HUES48 (cell line): ENCODE data around the gene GFRA4.

ENCODE experiments used
- H3K27ac ChIP-seq: one replicate; pipeline ENCODE4 v1.7.0; 2013; ENCODE audit warnings: low read depth, low read length, inconsistent platforms
- H3K27me3 ChIP-seq: 2 replicates; pipeline ENCODE4 v1.6.1; 2013; ENCODE audit warnings: mild to moderate bottlenecking, low read length; ENCODE audit not compliant: control insufficient read depth, insufficient read depth
- H3K36me3 ChIP-seq: 2 replicates; pipeline ENCODE4 v1.6.1; 2013; ENCODE audit warnings: low read length; ENCODE audit not compliant: control insufficient read depth, insufficient read depth
- H3K4me1 ChIP-seq: 2 replicates; pipeline ENCODE4 v1.6.1; 2013; ENCODE audit warnings: mild to moderate bottlenecking, low read length; ENCODE audit not compliant: control insufficient read depth, insufficient read depth
- H3K4me3 ChIP-seq: 2 replicates; pipeline ENCODE4 v1.5.1; 2013; ENCODE audit warnings: mild to moderate bottlenecking, low read depth, low read length
- H3K9ac ChIP-seq: 2 replicates; pipeline ENCODE4 v1.6.1; 2013; ENCODE audit warnings: mild to moderate bottlenecking, low read depth, low read length, moderate library complexity
- H3K9me3 ChIP-seq: 2 replicates; pipeline ENCODE4 v1.6.1; 2013; ENCODE audit warnings: low read length; ENCODE audit not compliant: control insufficient read depth, insufficient read depth

GFRA4 gene

DNA sequence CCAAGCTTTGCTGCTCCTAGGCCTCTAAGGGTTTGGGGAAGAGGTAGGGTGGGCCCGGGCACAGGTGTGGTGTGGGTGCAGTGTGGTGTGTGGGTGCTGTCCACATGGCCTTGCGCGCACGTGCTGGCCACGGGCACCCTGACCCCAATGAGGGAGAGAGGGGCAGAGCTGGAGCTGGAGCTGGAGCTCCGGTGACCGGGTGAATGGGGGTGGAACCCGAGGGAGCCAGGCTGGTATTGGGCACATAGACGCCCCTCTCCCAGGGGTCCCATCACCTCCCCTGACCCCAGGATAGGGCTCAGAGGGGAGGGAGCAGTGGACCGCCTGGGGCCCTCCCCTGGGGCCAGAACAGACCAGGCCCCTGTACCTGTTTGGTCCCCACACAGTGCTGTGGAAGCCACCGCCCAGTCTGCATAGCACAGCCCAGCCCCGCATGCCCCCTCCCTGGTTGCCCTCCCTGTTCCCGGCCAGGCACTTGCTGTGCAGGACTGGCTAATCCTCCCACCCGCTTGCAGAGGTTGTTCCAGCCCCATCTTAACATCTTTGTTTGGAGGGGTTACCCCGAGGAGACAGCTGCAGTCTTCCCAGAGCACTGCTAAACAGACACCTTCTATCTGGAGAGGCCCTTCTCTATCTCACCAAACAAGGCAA lies 17.6 kb upstream of the GFRA4 start:
- peaks cover 21% of the 10 kb centered on the region for H3K27me3 ChIP-seq

DNA sequence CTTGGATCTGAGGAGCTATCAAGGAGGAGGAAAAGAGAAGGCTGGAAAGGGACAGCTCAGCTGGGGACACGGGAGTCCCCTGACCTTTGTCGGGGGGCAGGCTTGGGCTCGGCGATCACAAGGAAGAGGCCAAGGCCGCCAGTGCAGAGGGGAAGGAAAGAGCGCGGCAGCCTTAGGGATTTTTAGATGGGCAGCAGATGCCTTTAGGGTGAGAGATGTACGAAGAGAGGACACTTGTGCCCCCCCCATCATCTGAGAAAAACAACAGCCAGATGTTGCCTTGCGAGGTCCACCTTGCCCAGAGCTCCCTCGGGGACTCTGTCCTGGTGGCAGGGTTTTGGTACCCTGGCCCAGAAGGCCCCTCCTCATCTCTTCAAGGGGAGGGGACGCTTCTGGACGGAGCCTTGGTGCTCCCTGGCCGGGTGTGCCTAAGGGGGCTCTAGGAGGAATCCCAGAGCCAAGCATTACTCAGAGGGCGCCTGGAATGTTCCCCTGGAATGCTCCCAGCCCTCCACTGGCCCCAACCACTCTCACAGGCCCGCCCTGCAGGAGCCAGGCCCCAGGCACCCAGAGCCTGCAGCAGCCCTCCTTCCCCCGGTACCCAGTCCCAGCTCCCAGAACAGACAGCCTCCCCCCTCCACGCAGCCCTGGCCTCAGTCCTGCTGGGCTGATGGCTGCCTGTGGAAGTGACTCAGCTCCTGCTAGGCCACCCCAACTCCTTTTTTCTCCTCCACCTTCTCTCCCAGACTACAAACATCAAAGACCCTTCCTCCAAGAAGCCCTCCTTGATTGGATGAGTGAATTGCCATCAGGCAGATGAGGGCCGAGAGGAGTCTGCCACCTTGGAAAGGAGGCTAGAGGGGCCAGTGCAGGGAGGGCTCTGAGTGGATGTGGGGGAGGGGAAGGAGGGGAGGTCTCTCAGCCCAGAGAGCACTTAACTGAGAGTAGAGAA lies 16.8 kb upstream of the GFRA4 start:
- Histone ChIP-seq H3K27ac (no peak overlapping the region), H3K36me3 (no peaks in the 10 kb centered on the region), H3K9ac (no peak overlapping the region), H3K9me3 (no peaks in the 10 kb centered on the region), H3K27me3 (peaks cover 24% of the 10 kb centered on the region), H3K4me1 (peaks cover 21% of the 10 kb centered on the region), H3K4me3 (no peak overlapping the region)

More for the DNA sequence above, 17.6 kb upstream of the GFRA4 start:
- H3K36me3 ChIP-seq = no peaks in the 10 kb centered on the region
- H3K4me1 ChIP-seq = peaks cover 24% of the 10 kb centered on the region
- no peak overlapping the region for H3K9ac ChIP-seq
- no peak overlapping the region for H3K27ac ChIP-seq
- H3K4me3 ChIP-seq = peak overlapping the region; percentile 68; the same call in 1 of the 2 replicates
- no peaks in the 10 kb centered on the region for H3K9me3 ChIP-seq

DNA sequence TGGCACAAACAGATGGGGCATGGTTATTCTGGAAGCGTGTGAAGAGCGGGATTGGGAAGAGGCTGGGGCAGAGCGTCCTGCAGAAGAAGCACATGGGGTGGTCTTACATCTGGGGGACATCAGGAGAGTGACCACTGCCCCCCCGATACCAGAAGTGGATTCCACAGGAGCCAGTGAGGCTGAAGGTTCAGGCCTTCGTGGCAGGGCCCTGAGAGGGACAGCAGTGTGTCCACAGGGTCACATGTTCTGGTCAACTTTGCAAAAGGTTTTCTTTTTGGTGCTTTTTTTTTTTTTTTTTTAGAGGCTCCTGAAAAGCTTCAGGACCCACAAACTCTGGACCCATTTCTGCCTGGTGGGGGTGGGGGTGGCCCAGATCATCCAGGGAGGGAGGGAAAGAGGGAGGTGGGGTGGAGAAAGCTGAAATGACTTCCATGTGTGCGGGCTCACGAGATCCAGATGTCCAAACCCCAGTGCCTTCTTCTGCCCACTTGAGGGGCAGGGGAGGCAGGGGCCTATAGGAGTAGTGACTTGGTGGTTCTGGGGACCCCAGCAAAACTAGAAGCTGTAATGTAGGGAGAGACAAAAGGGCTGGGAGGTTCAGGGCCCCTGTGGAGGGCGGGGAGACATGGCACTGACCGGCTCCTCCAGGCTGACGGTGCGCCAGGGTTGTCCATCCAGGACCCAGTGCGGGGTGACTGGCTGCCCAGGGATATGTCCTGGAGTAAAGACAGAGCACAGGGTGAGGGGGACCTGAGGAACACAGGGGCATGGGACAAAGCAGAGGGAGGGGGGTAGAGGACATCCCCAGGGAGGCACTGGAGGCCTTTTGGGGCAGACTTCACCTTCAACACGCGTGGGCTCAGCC lies 15.9 kb upstream of the GFRA4 start:
- Histone ChIP-seq H3K27ac (no peak overlapping the region), H3K27me3 (peaks cover 29% of the 10 kb centered on the region), H3K4me1 (peaks cover 13% of the 10 kb centered on the region), H3K36me3 (no peaks in the 10 kb centered on the region), H3K4me3 (no peak overlapping the region), H3K9me3 (no peaks in the 10 kb centered on the region), H3K9ac (no peak overlapping the region)

DNA sequence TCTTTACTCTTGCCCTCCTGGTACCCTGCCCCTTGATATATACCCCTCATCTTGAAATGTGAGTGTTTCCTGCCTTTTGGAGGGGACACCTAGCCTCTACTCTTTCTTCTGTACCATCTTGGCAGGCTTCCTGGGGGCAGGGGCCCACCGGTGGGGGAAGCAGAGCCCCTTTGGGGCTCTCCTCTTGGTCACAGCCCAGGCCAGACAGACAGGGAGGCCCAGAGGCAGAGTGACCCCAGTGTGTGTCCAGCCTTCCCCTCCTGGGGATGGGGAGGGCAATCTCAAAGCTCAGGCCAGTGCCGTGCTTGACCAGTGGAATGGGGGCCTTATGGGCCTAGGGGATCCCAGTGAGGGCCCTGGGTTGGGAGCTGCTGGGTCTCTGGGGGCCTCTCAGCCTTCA lies 15.0 kb upstream of the GFRA4 start:
- Histone ChIP-seq H3K27ac (no peak overlapping the region), H3K4me3 (no peak overlapping the region), H3K9ac (no peak overlapping the region), H3K4me1 (peaks cover 13% of the 10 kb centered on the region), H3K9me3 (no peaks in the 10 kb centered on the region), H3K36me3 (no peaks in the 10 kb centered on the region), H3K27me3 (peaks cover 31% of the 10 kb centered on the region)

DNA sequence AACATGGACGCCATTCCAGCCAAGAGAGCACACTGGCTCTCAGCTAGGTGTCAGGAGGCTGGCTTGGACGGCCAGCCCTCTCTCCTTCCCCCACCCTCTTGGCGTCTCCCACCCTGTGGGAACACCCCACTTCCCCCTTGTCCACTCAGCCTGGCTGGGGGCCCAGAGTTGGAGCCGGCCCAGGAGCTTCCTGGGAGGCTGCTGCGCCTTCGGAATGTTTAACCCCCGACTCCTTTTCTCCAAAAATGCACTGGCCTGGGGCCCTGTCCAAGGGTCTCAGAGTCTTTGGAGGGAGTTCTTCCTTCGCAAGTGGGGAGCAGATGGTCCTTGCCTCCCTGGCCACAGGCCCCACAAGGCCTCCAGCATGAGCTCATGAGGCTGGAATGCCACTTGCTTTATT lies 14.5 kb upstream of the GFRA4 start:
- Histone ChIP-seq H3K36me3 (no peaks in the 10 kb centered on the region), H3K27me3 (peaks cover 36% of the 10 kb centered on the region), H3K9me3 (no peaks in the 10 kb centered on the region), H3K4me3 (no peak overlapping the region), H3K9ac (no peak overlapping the region), H3K27ac (no peak overlapping the region), H3K4me1 (peaks cover 13% of the 10 kb centered on the region)

DNA sequence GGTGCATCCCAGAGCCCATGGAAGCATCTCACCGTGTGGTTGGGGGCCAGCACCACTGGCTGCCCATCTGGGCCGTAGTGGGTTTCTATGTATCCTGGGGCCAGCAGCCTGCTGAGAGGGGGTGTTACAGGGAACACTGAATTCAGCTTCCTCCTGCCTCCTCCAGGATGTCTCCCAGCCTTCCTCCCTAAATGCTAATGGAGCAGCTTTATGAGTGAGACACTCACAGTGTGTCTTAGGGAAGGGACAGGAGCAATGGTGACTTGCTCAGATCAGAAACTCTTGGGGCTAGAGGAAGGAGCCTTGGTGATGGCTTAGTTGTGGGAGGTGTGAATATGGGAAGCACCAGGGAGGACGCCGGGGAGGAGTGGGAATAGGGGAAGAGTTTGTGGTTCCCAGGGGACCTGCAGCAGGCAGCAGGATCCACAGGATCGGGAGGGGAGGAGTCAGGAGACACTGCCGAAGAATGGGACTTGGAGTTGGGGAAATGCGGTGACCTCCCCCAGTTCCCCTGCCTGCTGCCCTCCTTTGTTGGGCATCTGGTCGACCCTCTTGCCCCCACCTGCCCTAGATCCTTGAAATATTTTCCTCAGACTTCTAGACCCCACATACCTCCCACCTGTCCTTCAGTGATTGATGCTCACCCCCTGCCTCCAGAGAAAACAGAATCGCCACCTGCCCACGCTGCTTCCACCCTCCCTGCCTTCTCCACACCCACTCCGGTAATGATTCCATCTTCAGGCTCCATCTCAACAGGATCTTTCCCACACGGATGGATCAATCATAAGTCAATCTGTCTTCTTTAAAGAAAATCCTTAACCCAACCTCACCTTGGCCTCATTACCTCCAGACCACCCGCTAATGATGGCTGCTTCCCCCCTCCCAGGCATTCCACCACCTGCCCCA lies 12.0 kb upstream of the GFRA4 start:
- Histone ChIP-seq H3K27me3 (peaks cover 34% of the 10 kb centered on the region), H3K27ac (no peak overlapping the region), H3K9me3 (no peaks in the 10 kb centered on the region), H3K4me3 (no peak overlapping the region), H3K9ac (no peak overlapping the region), H3K4me1 (0 out of 2 replicates have a peak, but pooled peaks cover 1% of the 10 kb centered on the region), H3K36me3 (no peaks in the 10 kb centered on the region)

DNA sequence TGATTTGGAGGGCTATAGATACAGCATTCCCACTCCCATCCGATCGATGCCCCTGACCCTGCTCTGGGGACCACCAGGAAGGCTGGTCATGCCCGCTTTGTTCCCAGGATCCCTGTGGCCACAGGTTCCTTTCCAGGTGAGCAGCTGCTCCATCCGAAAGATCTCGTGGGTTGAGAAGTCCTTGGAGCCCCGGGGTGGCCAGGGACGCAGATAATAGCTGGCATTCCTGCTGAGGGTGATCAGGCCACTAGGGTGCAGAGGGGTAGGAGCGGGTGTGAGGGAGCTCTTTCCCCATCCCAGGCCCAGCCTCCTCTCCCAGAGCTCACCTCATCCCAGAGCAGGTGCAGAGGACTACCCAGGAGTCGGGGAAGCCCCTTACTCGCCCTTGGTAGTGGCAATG lies 11.2 kb upstream of the GFRA4 start:
- Histone ChIP-seq H3K27ac (no peak overlapping the region), H3K9ac (no peak overlapping the region), H3K36me3 (no peaks in the 10 kb centered on the region), H3K9me3 (no peaks in the 10 kb centered on the region), H3K4me3 (no peak overlapping the region), H3K27me3 (peaks cover 34% of the 10 kb centered on the region), H3K4me1 (no peaks in the 10 kb centered on the region)

DNA sequence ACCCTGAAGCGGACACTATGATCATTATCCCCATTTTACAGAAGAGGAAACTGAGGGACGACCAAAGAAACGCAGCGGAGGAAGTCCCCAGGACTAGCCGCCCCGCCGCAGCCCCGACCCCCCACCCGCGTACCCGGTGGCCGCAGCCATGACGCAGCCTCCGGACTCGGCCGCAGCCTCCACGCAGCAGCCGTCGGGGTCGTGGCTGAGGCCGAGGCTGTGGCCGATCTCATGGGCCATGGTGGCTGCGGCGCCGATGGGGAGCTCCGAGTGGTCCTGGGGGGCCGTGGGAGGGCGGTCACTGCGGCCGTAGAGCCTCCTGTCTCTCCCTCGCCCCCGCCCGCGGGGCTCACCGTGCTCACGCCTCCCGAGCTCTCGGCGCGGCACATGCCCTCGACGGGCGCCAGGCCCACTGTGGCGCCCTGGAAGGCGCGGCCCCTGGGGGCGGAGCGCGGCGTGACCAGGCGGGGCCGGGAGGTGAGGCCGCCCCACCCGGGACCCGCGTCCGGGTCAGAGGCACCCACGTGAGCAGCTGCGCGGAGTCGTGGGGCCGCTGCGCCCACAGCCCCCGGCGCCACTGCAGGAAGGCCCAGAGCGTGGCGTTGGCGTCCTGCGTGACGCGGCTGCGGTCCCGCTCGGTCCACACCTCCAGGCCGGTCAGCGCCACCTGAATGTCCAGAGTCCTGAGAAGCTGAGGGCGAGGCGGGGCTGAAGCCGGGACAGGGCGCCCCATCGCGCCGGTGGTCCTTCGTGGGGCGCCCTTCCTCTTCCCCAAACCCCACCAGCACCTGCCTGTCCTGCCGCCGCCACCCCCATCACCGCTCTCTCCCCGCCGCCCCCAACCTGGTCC lies 10.2 kb upstream of the GFRA4 start:
- Histone ChIP-seq H3K9me3 (no peaks in the 10 kb centered on the region), H3K9ac (no peak overlapping the region), H3K36me3 (no peaks in the 10 kb centered on the region), H3K27ac (no peak overlapping the region), H3K4me3 (no peak overlapping the region), H3K4me1 (no peaks in the 10 kb centered on the region), H3K27me3 (peaks cover 36% of the 10 kb centered on the region)

DNA sequence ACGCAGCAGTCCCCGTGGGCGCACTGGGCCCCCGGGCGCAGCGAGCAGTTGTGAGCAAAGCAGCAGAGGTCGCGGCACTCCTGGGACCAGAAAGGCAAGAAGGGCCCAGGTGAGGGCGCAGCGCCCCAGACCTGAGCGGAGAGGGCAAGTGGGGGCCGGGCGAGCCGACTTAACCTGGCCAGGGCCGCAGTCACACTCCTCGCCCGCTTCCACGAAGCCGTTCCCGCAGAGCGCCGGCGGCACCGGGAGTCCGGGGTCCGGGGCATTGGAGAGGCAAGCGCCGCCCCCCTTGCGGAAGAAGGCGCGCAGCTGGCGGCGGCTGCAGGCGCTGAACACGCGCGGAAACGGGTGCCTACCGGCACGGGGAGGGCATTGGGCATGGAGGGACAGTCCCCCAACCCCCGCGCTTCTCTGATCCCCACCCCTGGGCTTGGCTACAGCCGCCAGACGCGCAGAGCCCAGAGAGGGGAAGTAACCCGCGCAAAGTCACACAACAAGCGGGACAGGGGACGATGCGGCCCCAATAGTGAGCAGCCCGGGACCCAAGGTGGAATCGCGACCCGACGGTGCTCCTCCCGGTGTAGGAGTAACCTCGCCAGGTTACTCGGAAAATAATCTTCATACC lies 9.5 kb upstream of the GFRA4 start:
- H3K4me3 ChIP-seq = peak overlapping the region; percentile 35; the same call in 1 of the 2 replicates

More for the DNA sequence above, 9.5 kb upstream of the GFRA4 start:
- no peaks in the 10 kb centered on the region for H3K9me3 ChIP-seq
- no peaks in the 10 kb centered on the region for H3K36me3 ChIP-seq
- no peak overlapping the region for H3K9ac ChIP-seq
- H3K27me3 ChIP-seq = peaks cover 37% of the 10 kb centered on the region
- no peaks in the 10 kb centered on the region for H3K4me1 ChIP-seq
- H3K27ac ChIP-seq = no peak overlapping the region
